Measurements from ENCODE around the gene MRPL43. TPM values are rescaled to one million over a fixed set of nuclear protein-coding genes. Genes with fewer than 3 reads are reported as not detected.

Gene MRPL43
- total RNA-seq, 1 donor from 2014 or later, result 44.2 TPM

GRCh38 chr10:100997360-100998182 lies 10.3 kb upstream of the MRPL43 start:
- peak overlapping the region; percentile 87 for H3K4me3 Mint-ChIP-seq
- intact Hi-C loops (cut with micrococcal nuclease), result loop anchor here (1.0 to 5.0 kb wide), 9 partner anchors 10 to 1645 kb away; partner anchors contain the start of genes HIF1AN, KAZALD1, MRPL43 and PDZD7

GRCh38 chr10:100996678-100997359 lies 9.5 kb upstream of the MRPL43 start:
- CTCF ChIA-PET, result interaction anchor here (0.7 to 3.3 kb wide), 7 partner anchors 10 to 65 kb away, joined by 3 to 34 read pairs (median 9); partner anchors contain the start of genes KAZALD1, MRPL43, PDZD7 and SFXN3
- H3K36me3 Mint-ChIP-seq (ENCODE audit: low read depth), result peaks cover 27% of the 10 kb centered on the region
- peak; percentile 56 for DNase-seq

More at GRCh38 chr10:100997360-100998182, 10.3 kb upstream of the MRPL43 start:
- H3K27ac Mint-ChIP-seq, result peak overlapping the region; percentile 94
- CTCF ChIA-PET, result interaction anchor here (0.7 to 3.3 kb wide), 10 partner anchors 9 to 172 kb away, joined by 3 to 34 read pairs (median 6); partner anchors contain the start of genes KAZALD1, MRPL43, PDZD7 and SFXN3
- peaks cover 25% of the 10 kb centered on the region for H3K36me3 Mint-ChIP-seq (ENCODE audit: low read depth)
- POLR2A ChIA-PET, result interaction anchor here (0.6 to 4.5 kb wide), 12 partner anchors 11 to 1717 kb away, joined by 3 to 54 read pairs (median 4); partner anchors contain the start of genes ARL3, HIF1AN, KAZALD1 and MRPL43
- peaks cover 30% of the 10 kb centered on the region for H3K4me1 Mint-ChIP-seq
- ATAC-seq (ENCODE audit: low read depth) (peak; percentile 35), DNase-seq (peak; percentile 77)
- no peaks in the 10 kb centered on the region for H3K27me3 Mint-ChIP-seq
- H3K9me3 Mint-ChIP-seq, result no peaks in the 10 kb centered on the region
- TF ChIP-seq, protein P1, sequence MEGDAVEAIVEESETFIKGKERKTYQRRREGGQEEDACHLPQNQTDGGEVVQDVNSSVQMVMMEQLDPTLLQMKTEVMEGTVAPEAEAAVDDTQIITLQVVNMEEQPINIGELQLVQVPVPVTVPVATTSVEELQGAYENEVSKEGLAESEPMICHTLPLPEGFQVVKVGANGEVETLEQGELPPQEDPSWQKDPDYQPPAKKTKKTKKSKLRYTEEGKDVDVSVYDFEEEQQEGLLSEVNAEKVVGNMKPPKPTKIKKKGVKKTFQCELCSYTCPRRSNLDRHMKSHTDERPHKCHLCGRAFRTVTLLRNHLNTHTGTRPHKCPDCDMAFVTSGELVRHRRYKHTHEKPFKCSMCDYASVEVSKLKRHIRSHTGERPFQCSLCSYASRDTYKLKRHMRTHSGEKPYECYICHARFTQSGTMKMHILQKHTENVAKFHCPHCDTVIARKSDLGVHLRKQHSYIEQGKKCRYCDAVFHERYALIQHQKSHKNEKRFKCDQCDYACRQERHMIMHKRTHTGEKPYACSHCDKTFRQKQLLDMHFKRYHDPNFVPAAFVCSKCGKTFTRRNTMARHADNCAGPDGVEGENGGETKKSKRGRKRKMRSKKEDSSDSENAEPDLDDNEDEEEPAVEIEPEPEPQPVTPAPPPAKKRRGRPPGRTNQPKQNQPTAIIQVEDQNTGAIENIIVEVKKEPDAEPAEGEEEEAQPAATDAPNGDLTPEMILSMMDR (IDR thresholded peaks at IDR 0.05), result peak; percentile 51

GRCh38 chr10:100995181-100995580 lies 7.9 kb upstream of the MRPL43 start:
- Mint-ChIP-seq H3K4me3 (no peak overlapping the region), H3K27ac (peak overlapping the region; percentile 22), H3K4me1 (peaks cover 30% of the 10 kb centered on the region), H3K36me3 (ENCODE audit: low read depth) (peaks cover 42% of the 10 kb centered on the region), H3K9me3 (no peaks in the 10 kb centered on the region), H3K27me3 (no peaks in the 10 kb centered on the region)
- intact Hi-C loops (cut with micrococcal nuclease), result loop anchor here (5.0 kb wide), 4 partner anchors 433 to 1647 kb away; partner anchors contain the start of genes HIF1AN and TRIM8
- TF ChIP-seq, protein P1 (IDR thresholded peaks at IDR 0.05), result no peak
- POLR2A ChIA-PET, result interaction anchor here (0.7 kb wide), 1 partner anchor 37 kb away, joined by 3 read pairs; no protein-coding TSS in a partner anchor
- ATAC-seq (ENCODE audit: low read depth), result no peak
- CTCF ChIA-PET, result no interaction called here
- no peak for DNase-seq

More at GRCh38 chr10:100996678-100997359, 9.5 kb upstream of the MRPL43 start:
- Mint-ChIP-seq H3K27me3 (no peaks in the 10 kb centered on the region), H3K4me3 (peak overlapping the region; percentile 87), H3K4me1 (peaks cover 30% of the 10 kb centered on the region), H3K27ac (peak overlapping the region; percentile 94), H3K9me3 (no peaks in the 10 kb centered on the region)
- POLR2A ChIA-PET, result interaction anchor here (0.9 to 4.5 kb wide), 7 partner anchors 10 to 461 kb away, joined by 3 to 54 read pairs (median 4); partner anchors contain the start of genes HIF1AN, MRPL43, PDZD7 and SFXN3
- intact Hi-C loops (cut with micrococcal nuclease), result loop anchor here (1.0 to 5.0 kb wide), 8 partner anchors 10 to 1645 kb away; partner anchors contain the start of genes HIF1AN, KAZALD1, MRPL43 and SEMA4G
- ATAC-seq (ENCODE audit: low read depth), result peak; percentile 32
- TF ChIP-seq, protein P1 (IDR thresholded peaks at IDR 0.05), result no peak

GRCh38 chr10:100993986-100994708 lies 6.8 kb upstream of the MRPL43 start:
- ATAC-seq (ENCODE audit: low read depth) (no peak), DNase-seq (no peak)
- Mint-ChIP-seq H3K27me3 (no peaks in the 10 kb centered on the region), H3K36me3 (ENCODE audit: low read depth) (peaks cover 44% of the 10 kb centered on the region), H3K4me1 (peaks cover 32% of the 10 kb centered on the region), H3K27ac (peak overlapping the region; percentile 0), H3K4me3 (no peak overlapping the region), H3K9me3 (no peaks in the 10 kb centered on the region)
- TF ChIP-seq, protein P1 (IDR thresholded peaks at IDR 0.05), result no peak
- intact Hi-C loops (cut with micrococcal nuclease), result no loop called here
- ChIA-PET POLR2A (interaction anchor here (0.6 kb wide), 1 partner anchor 981 kb away, joined by 5 read pairs; no protein-coding TSS in a partner anchor), CTCF (interaction anchor here (1.6 kb wide), 1 partner anchor 20 kb away, joined by 4 read pairs; no protein-coding TSS in a partner anchor)
